NCI-H2196 (cell line): ENCODE data around the gene SERPINB1.
"Not testable (repeated sequence)": the region's sequence is repeated elsewhere in the genome, so short reads cannot be mapped to it uniquely, and the experiment has no call there.

ENCODE experiments used
- DNase-seq: peaks from one replicate; lab custom pipeline; 2025; ENCODE audit not compliant: unreplicated experiment; lab: John Stamatoyannopoulos, UW

SERPINB1 gene

GRCh38 chr6:2819115-2819514 is 22.5 kb downstream of the SERPINB1 start:
- no peak for DNase-seq

- no peak for DNase-seq
Observed at GRCh38 chr6:2818593-2818992, 23.1 kb downstream of the SERPINB1 start.

GRCh38 chr6:2817903-2818443 is 23.7 kb downstream of the SERPINB1 start:
- DNase-seq, result no peak

GRCh38 chr6:2816158-2816557 is 25.5 kb downstream of the SERPINB1 start:
- no peak for DNase-seq

GRCh38 chr6:2812695-2813094 is 29.0 kb downstream of the SERPINB1 start:
- no peak for DNase-seq

GRCh38 chr6:2810092-2810671 is 31.5 kb downstream of the SERPINB1 start:
- no peak for DNase-seq

GRCh38 chr6:2809015-2809414 is 32.6 kb downstream of the SERPINB1 start:
- no peak for DNase-seq

- DNase-seq, result no peak
Observed at GRCh38 chr6:2807342-2808090, 34.1 kb downstream of the SERPINB1 start.

- no peak for DNase-seq
Observed at GRCh38 chr6:2806644-2807043, 35.0 kb downstream of the SERPINB1 start.

GRCh38 chr6:2805031-2805430 is 36.6 kb downstream of the SERPINB1 start:
- DNase-seq, result no peak

GRCh38 chr6:2804516-2804915 is 37.1 kb downstream of the SERPINB1 start:
- no peak for DNase-seq

- DNase-seq, result no peak
Observed at GRCh38 chr6:2803731-2804429, 37.8 kb downstream of the SERPINB1 start.

- DNase-seq, result no peak
Observed at GRCh38 chr6:2802521-2803060, 39.1 kb downstream of the SERPINB1 start.

- not testable (repeated sequence) for DNase-seq
Observed at GRCh38 chr6:2801687-2802086, 40.0 kb downstream of the SERPINB1 start.

GRCh38 chr6:2800552-2801316 is 40.9 kb downstream of the SERPINB1 start:
- no peak for DNase-seq

GRCh38 chr6:2799936-2800527 is 41.6 kb downstream of the SERPINB1 start:
- DNase-seq, result no peak

GRCh38 chr6:2798586-2799134 is 43.0 kb downstream of the SERPINB1 start:
- no peak for DNase-seq

- DNase-seq, result no peak
Observed at GRCh38 chr6:2797564-2798031, 44.1 kb downstream of the SERPINB1 start.

- no peak for DNase-seq
Observed at GRCh38 chr6:2796861-2797260, 44.8 kb downstream of the SERPINB1 start.

GRCh38 chr6:2795956-2796355 is 45.7 kb downstream of the SERPINB1 start:
- no peak for DNase-seq
